Left colon (tissue), 2 donors: ENCODE measurements around the gene MAFG. TPM values are rescaled to one million over a fixed set of nuclear protein-coding genes. Genes with fewer than 3 reads are reported as not detected.

ENCODE experiments used
- ATAC-seq: fragments of 200-7000 bp; cut with Tn5 transposase; one replicate; pipeline ENCODE4 v1.9.1; 2020; ENCODE audit warnings: mild to moderate bottlenecking, moderate library complexity
- DNase-seq, 2 donors: peaks; one replicate each; pipeline ENCODE4 v3.0.0-alpha.2; 2020
- intact Hi-C, 2 donors: fragments of 100-400 bp; cut with DNase I in 1 of 2; cut with micrococcal nuclease in 1 of 2; formaldehyde crosslinking; loops; one replicate each; pipeline versions ENCODE4 v1.11.2 to v1.14.0; 2022; cut with DNase I, micrococcal nuclease
- total RNA-seq, 2 donors: library from RNA; stranded (reverse); fragmentation: NEBNext Ultra II Directional; extraction: Animal tissue kit (Norgen Biotek cat#: 25700); gene quantifications; one replicate each; pipeline ENCODE4 v1.2.1, GENCODE V29; 2021
- donor health status: DM: no; HTN: no; CAD: no.
- donor health status: DM: yes; HTN: yes; CAD: no.

Gene MAFG
- total RNA-seq, 2 donors from 2014 or later = 17.8 to 19.7 TPM

GRCh38 chr17:81944858-81945257 is 17.3 kb upstream of the MAFG start:
- ATAC-seq = no peak
- intact Hi-C loops = no loop called here

GRCh38 chr17:81942167-81942553 is 14.6 kb upstream of the MAFG start:
- intact Hi-C loops = no loop called here
- ATAC-seq = no peak

More at GRCh38 chr17:81944858-81945257, 17.3 kb upstream of the MAFG start:
- no peak for DNase-seq

GRCh38 chr17:81941484-81942166 is 14.1 kb upstream of the MAFG start:
- no peak for ATAC-seq
- intact Hi-C loops = no loop called here
- DNase-seq = no peak

More at GRCh38 chr17:81942167-81942553, 14.6 kb upstream of the MAFG start:
- DNase-seq = no peak

- DNase-seq = peak in 1 of 2 donors; percentile 53
- peak; percentile 63 for ATAC-seq
- intact Hi-C loops = no loop called here
Observed at GRCh38 chr17:81940538-81941483, 13.3 kb upstream of the MAFG start.

GRCh38 chr17:81939881-81940385 is 12.4 kb upstream of the MAFG start:
- intact Hi-C loops = no loop called here
- ATAC-seq (no peak), DNase-seq (no peak)

GRCh38 chr17:81939218-81939617 is 11.7 kb upstream of the MAFG start:
- DNase-seq = no peak
- intact Hi-C loops = no loop called here
- ATAC-seq = no peak

GRCh38 chr17:81935709-81936084 is 8.2 kb upstream of the MAFG start:
- intact Hi-C loops = no loop called here
- DNase-seq (no peak), ATAC-seq (no peak)

GRCh38 chr17:81934850-81935708 is 7.5 kb upstream of the MAFG start:
- intact Hi-C loops = no loop called here
- no peak for DNase-seq
- no peak for ATAC-seq

GRCh38 chr17:81934098-81934757 is 6.7 kb upstream of the MAFG start:
- intact Hi-C loops = no loop called here
- ATAC-seq = no peak
- peak in 1 of 2 donors; percentile 23 for DNase-seq

GRCh38 chr17:81933178-81933699 is 5.7 kb upstream of the MAFG start:
- DNase-seq = no peak
- ATAC-seq = no peak
- intact Hi-C loops = no loop called here

- ATAC-seq (no peak), DNase-seq (peak in 1 of 2 donors; percentile 22)
- intact Hi-C loops = no loop called here
Observed at GRCh38 chr17:81932333-81932983, 4.9 kb upstream of the MAFG start.

- peak in 1 of 2 donors; percentile 29 for DNase-seq
- intact Hi-C loops = no loop called here
- peak; percentile 6 for ATAC-seq
Observed at GRCh38 chr17:81931557-81932332, 4.2 kb upstream of the MAFG start.

GRCh38 chr17:81931189-81931556 is 3.6 kb upstream of the MAFG start:
- no peak for DNase-seq
- intact Hi-C loops = no loop called here
- ATAC-seq = no peak

- DNase-seq = peak; percentile 48 to 56
- intact Hi-C loops = no loop called here
- peak; percentile 13 for ATAC-seq
Observed at GRCh38 chr17:81930142-81931125, 2.9 kb upstream of the MAFG start.

- ATAC-seq (no peak), DNase-seq (peak in 1 of 2 donors; percentile 24)
- intact Hi-C loops = no loop called here
Observed at GRCh38 chr17:81929253-81930141, 2.0 kb upstream of the MAFG start.
